AG09309 (cell line): Measurements from ENCODE around the gene MME.

Experiments used
- DNase-seq: peaks from one replicate; pipeline ENCODE4 v3.0.0-alpha.2; 2010; ENCODE audit warnings: low read depth
- H3K4me3 ChIP-seq: 2 replicates; pipeline ENCODE4 v1.5.1; 2011; ENCODE audit warnings: mild to moderate bottlenecking, low read depth, low read length, moderate library complexity; ENCODE audit not compliant: control insufficient read depth
- CTCF ChIP-seq: IDR thresholded peaks from 2 replicates; pipeline ENCODE4 v1.5.1; 2011; ENCODE audit warnings: mild to moderate bottlenecking, low read depth, low read length, inconsistent platforms; ENCODE audit not compliant: insufficient read depth, control insufficient read depth; ENCODE audit errors: missing control alignments

The MME gene

GRCh38 chr3:155102329-155102728, 22.2 kb downstream of the MME start:
- H3K4me3 ChIP-seq: no peak overlapping the region
- DNase-seq: no peak
- TF ChIP-seq CTCF: no peak

GRCh38 chr3:155103686-155104085, 23.6 kb downstream of the MME start:
- no peak for DNase-seq
- H3K4me3 ChIP-seq: no peak overlapping the region
- TF ChIP-seq CTCF: no peak

- no peak for DNase-seq
- no peak for TF ChIP-seq CTCF
- H3K4me3 ChIP-seq: no peak overlapping the region
Measured at GRCh38 chr3:155106119-155106518, 26.0 kb downstream of the MME start.

GRCh38 chr3:155110022-155110421, 29.9 kb downstream of the MME start:
- H3K4me3 ChIP-seq: no peak overlapping the region
- DNase-seq: no peak
- no peak for TF ChIP-seq CTCF

GRCh38 chr3:155110996-155111901, 31.1 kb downstream of the MME start:
- H3K4me3 ChIP-seq: no peak overlapping the region
- TF ChIP-seq CTCF: no peak

GRCh38 chr3:155111971-155112370, 31.9 kb downstream of the MME start:
- TF ChIP-seq CTCF: no peak
- no peak for DNase-seq
- no peak overlapping the region for H3K4me3 ChIP-seq

More at GRCh38 chr3:155110996-155111901, 31.1 kb downstream of the MME start:
- DNase-seq: no peak
